Sciatic nerve (tissue), 2 donors: ENCODE results near the gene C2orf81. TPM values are rescaled to one million over a fixed set of nuclear protein-coding genes. Genes with fewer than 3 reads are reported as not detected.
"Not testable (repeated sequence)": the region's sequence is repeated elsewhere in the genome, so short reads cannot be mapped to it uniquely, and the experiment has no call there.

ENCODE experiments used
- ATAC-seq: fragments of 200-7000 bp; cut with Tn5 transposase; one replicate; pipeline ENCODE4 v1.9.1; 2020; ENCODE audit warnings: mild to moderate bottlenecking, moderate library complexity
- DNase-seq: peaks from one replicate; pipeline ENCODE4 v3.0.0-alpha.2; 2020; ENCODE audit warnings: low spot score
- intact Hi-C: fragments of 100-400 bp; cut with DNase I; formaldehyde crosslinking; loops from one replicate; pipeline ENCODE4 v1.14.2; 2022
- total RNA-seq: library from RNA; stranded (reverse); fragmentation: NEBNext Ultra II Directional; extraction: Animal tissue kit (Norgen Biotek cat#: 25700); gene quantifications from one replicate; pipeline ENCODE4 v1.2.1, GENCODE V29; 2021
- donor health status: DM: no; HTN: no; CAD: no.
- donor health status: DM: no; HTN: no; CAD: no.

The C2orf81 gene
- total RNA-seq, 1 donor from 2014 or later = 4.4 TPM

GRCh38 chr2:74444498-74445318, 23.3 kb upstream of the C2orf81 start:
- intact Hi-C loops = no loop called here
- DNase-seq = no peak
- no peak for ATAC-seq

GRCh38 chr2:74442483-74443297, 21.3 kb upstream of the C2orf81 start:
- ATAC-seq, DNase-seq, intact Hi-C loops: not testable (repeated sequence)

- ATAC-seq = peak; percentile 1
- intact Hi-C loops = no loop called here
These were observed 20.5 kb upstream of the C2orf81 start, which contains the start of gene RTKN for GRCh38 chr2:74441690-74442482. RTKN (minus strand) TSS chr2:74441937; CDS start chr2:74441816, 121 bp downstream.

GRCh38 chr2:74441170-74441689, 19.8 kb upstream of the C2orf81 start:
- DNase-seq (peak; percentile 75), ATAC-seq (peak; percentile 18)
- intact Hi-C loops = no loop called here

More at GRCh38 chr2:74441690-74442482, 20.5 kb upstream of the C2orf81 start, which contains the start of gene RTKN:
- peak; percentile 71 for DNase-seq

GRCh38 chr2:74440378-74441169, 19.2 kb upstream of the C2orf81 start:
- DNase-seq = peak; percentile 93
- peak; percentile 93 for ATAC-seq
- intact Hi-C loops = no loop called here

- peak; percentile 90 for DNase-seq
- peak; percentile 84 for ATAC-seq
- intact Hi-C loops = no loop called here
These were observed 18.5 kb upstream of the C2orf81 start for GRCh38 chr2:74439803-74440377.

GRCh38 chr2:74439373-74439772, 18.0 kb upstream of the C2orf81 start:
- ATAC-seq (no peak), DNase-seq (no peak)
- intact Hi-C loops = no loop called here

GRCh38 chr2:74438248-74438647, 16.8 kb upstream of the C2orf81 start:
- DNase-seq (no peak), ATAC-seq (no peak)
- intact Hi-C loops = no loop called here

- intact Hi-C loops = no loop called here
- ATAC-seq (no peak), DNase-seq (no peak)
These were observed 15.7 kb upstream of the C2orf81 start for GRCh38 chr2:74436848-74437695.

GRCh38 chr2:74436111-74436805, 14.8 kb upstream of the C2orf81 start:
- intact Hi-C loops = no loop called here
- no peak for ATAC-seq
- no peak for DNase-seq

GRCh38 chr2:74430502-74430901, 9.1 kb upstream of the C2orf81 start:
- intact Hi-C loops = no loop called here
- DNase-seq = no peak
- ATAC-seq = no peak

- ATAC-seq = no peak
- no peak for DNase-seq
- intact Hi-C loops = no loop called here
These were observed 8.3 kb upstream of the C2orf81 start for GRCh38 chr2:74429487-74430451.

- ATAC-seq (no peak), DNase-seq (no peak)
- intact Hi-C loops = no loop called here
These were observed 7.3 kb upstream of the C2orf81 start for GRCh38 chr2:74428675-74429074.

GRCh38 chr2:74427551-74427950, 6.1 kb upstream of the C2orf81 start:
- DNase-seq (no peak), ATAC-seq (no peak)
- intact Hi-C loops = no loop called here

GRCh38 chr2:74426181-74426758, 4.9 kb upstream of the C2orf81 start:
- intact Hi-C loops = no loop called here
- ATAC-seq (no peak), DNase-seq (no peak)
